GM12875 (cell line): Measurements from ENCODE around the gene PCK2.

Experiments used
- H3K4me3 ChIP-seq: one replicate; pipeline ENCODE4 v1.5.1; 2011; ENCODE audit warnings: low read depth, low read length, control low read depth
- CTCF ChIP-seq: IDR thresholded peaks from 2 replicates; pipeline ENCODE4 v1.5.1; 2011; ENCODE audit warnings: low read depth, mild to moderate bottlenecking, control low read depth, inconsistent platforms, low read length, moderate library complexity, borderline replicate concordance; ENCODE audit not compliant: insufficient read depth

Gene PCK2

GRCh38 chr14:24058951-24059475, 35.1 kb upstream of the PCK2 start:
- TF ChIP-seq CTCF: no peak
- H3K4me3 ChIP-seq: no peak overlapping the region

DNA sequence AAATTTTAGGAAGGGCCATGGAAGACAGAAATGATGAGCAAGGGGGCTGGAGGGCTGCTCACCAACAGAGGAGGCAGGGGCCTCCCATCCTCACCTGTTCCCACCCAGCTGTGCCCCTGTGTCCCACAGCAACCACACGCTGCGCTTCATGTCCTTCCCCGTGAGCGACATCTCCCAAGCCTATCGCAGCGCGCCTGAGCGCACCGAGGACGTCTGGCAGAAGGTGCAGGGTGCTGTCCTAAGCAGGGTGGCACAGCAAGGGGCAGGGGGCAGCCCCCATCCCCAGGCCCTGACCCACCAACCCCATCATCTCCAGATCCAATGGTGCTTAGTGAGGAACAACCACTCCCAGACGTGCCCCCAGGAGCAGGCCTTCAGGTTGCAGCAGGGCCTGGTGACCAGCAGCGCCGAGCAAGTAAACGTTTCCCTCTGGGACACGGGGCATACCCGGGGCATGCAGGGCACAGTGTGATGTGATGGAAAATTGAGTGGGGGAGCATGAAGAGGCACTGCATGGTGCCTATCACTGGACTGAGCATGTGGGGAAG, 34.2 kb upstream of the PCK2 start:
- TF ChIP-seq CTCF: no peak
- no peak overlapping the region for H3K4me3 ChIP-seq

GRCh38 chr14:24060443-24060842, 33.7 kb upstream of the PCK2 start:
- H3K4me3 ChIP-seq: no peak overlapping the region
- TF ChIP-seq CTCF: no peak

- TF ChIP-seq CTCF: no peak
Measured at GRCh38 chr14:24060984-24061913, 32.9 kb upstream of the PCK2 start.

GRCh38 chr14:24062216-24062980, 31.7 kb upstream of the PCK2 start:
- no peak overlapping the region for H3K4me3 ChIP-seq
- no peak for TF ChIP-seq CTCF

More at GRCh38 chr14:24060984-24061913, 32.9 kb upstream of the PCK2 start:
- no peak overlapping the region for H3K4me3 ChIP-seq

DNA sequence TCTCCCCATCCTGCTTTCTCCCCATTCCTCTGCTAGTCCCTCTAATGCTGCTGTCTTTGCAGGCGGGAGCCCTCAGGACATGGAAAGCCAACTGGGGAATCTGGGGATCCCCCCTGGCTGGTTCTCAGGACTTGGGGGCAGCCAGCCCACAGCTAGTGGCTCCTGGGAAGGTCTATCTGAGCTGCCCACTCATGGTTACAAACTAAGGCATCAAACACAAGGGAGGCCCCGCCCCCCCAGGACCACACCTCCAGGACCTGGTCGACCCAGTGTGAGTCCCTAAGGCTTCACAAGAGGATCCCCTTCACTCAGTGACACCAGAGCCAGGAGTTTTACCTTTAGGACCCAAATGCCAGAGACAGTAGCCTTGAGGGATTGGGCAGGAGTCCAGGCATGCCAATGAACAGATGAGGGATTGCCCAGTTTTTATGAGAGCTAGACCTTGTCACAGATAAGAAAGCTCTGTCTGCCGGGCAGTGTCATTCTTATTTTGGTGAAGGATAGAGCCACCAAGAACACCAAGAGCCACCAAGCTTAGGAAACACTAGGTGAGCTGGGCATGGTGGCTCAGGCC, 30.8 kb upstream of the PCK2 start:
- no peak for TF ChIP-seq CTCF
- H3K4me3 ChIP-seq: no peak overlapping the region
